H1 (cell line): Measurements from ENCODE around the gene BTN1A1. TPM values are rescaled to one million over a fixed set of nuclear protein-coding genes. Genes with fewer than 3 reads are reported as not detected.

Source experiments
- CHD7 ChIP-seq: fragments of 300-600 bp; sonication (generic); IDR thresholded peaks from 2 replicates; pipeline ENCODE4 v1.7.1; 2012; ENCODE audit warnings: low read length, moderate library complexity, mild to moderate bottlenecking, inconsistent platforms; ENCODE audit not compliant: insufficient replicate concordance
- KDM5A ChIP-seq: fragments of 200-600 bp; IDR thresholded peaks from 2 replicates; pipeline ENCODE4 v1.7.1; 2012; ENCODE audit warnings: mild to moderate bottlenecking, low read length, inconsistent platforms, mixed read lengths
- PHF8 ChIP-seq: fragments of 200-600 bp; sonication (generic); conservative IDR thresholded peaks from 2 replicates; pipeline ENCODE4 v1.7.1; 2012; ENCODE audit warnings: low read depth, mild to moderate bottlenecking, inconsistent platforms, low read length, moderate library complexity
- TAF1 ChIP-seq: IDR thresholded peaks from 2 replicates; pipeline ENCODE4 v1.6.1; 2011; ENCODE audit warnings: mild to moderate bottlenecking, low read depth, low read length
- TAF7 ChIP-seq: optimal IDR thresholded peaks from 2 replicates; pipeline ENCODE3; 2011; ENCODE audit warnings: low read depth, mild to moderate bottlenecking, inconsistent platforms, low read length, moderate library complexity, borderline replicate concordance
- TBP ChIP-seq: IDR thresholded peaks from 2 replicates; pipeline ENCODE4 v1.6.1; 2011; ENCODE audit warnings: low read depth, low read length, improper control_type of control experiment
- ZNF274 ChIP-seq: IDR thresholded peaks from 2 replicates; pipeline ENCODE4 v1.7.0; 2012; ENCODE audit warnings: low read length, borderline replicate concordance; ENCODE audit errors: extremely low read depth
- polyA plus RNA-seq, 7 experiments: library from polyadenylated mRNA; depleted of rRNA in 3 of 7; stranded (reverse) in 5 of 7; unstranded in 2 of 7; fragments of >200 nt in 5 of 7; fragments of 200-250 nt in 2 of 7; gene quantifications; 1 replicate in 5 of 7; 2 replicates in 1 of 7; 4 replicates in 1 of 7; pipeline versions ENCODE4 v1.2.1 to v1.2.3, GENCODE V29; 2011 to 2013; ENCODE audit warnings: missing spikeins in 2 of 7, mixed read lengths in 2 of 7
- total RNA-seq: library from RNA; stranded (reverse); fragmentation: NEBNext Ultra II Directional; extraction: Animal tissue kit (Norgen Biotek cat#: 25700); gene quantifications from 2 replicates; pipeline ENCODE4 v1.2.1, GENCODE V29; 2021

Gene BTN1A1
- total and polyA plus RNA-seq, 2 of the 8 experiments (the other 6 are each of a cell fraction or from before 2014, with no cell fraction given) = 0.28 to 0.35 TPM

GRCh38 chr6:26457806-26458688 lies 42.1 kb upstream of the BTN1A1 start, which contains the start of gene BTN2A1 (continued):
- TF ChIP-seq CHD7 = no peak
- no peak for TF ChIP-seq ZNF274
- peak; percentile 67 for TF ChIP-seq PHF8
- peak; percentile 43 for TF ChIP-seq TAF7
- TF ChIP-seq TBP = peak; percentile 74
- TF ChIP-seq KDM5A = no peak
- TF ChIP-seq TAF1 = peak; percentile 71
